Stimulated activated CD4-positive, alpha-beta T cell treated with anti-CD3 and anti-CD28 coated beads, Interleukin-12 subunit alpha, Interleukin-12 subunit beta, amount 100 ng/mL, for 4 hours (primary cell): ENCODE results near the gene PRDM7.
A peak's percentile ranks its signal among the peaks of the same experiment; 100 is the strongest.

ENCODE experiments used
- DNase-seq: peaks from one replicate; pipeline ENCODE4 v3.0.0-alpha.2; 2020

PRDM7 gene

GRCh38 chr16:90033387-90033786 is 43.7 kb downstream of the PRDM7 start:
- no peak for DNase-seq

DNA sequence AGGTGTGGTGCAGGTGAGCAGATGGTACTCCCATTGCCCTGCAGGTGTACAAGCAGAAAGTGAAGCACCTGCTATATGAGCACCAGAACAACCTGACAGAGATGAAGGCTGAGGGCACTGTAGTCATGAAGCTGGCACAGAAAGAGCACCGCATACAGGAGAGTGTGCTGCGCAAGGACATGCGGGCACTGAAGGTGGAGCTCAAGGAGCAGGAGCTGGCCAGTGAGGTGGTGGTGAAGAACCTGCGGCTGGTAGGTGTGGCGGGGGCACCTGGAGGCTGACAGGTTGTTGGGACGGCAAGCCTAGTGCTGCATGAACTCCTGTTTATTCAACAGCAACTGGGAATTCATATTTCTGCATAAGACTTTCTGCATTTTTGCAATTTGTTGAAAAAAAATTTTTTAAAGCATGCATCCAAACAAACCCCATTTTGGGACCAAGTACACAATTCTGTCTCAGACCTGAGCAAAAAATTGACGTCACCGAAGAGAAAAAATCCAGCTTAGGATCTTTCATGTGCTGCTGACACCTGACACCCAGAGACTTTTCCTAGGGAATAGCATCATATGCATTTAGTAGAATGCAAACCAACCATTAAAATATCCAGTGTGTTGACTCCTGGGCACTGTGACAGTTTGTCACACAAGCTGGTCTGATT is 44.3 kb downstream of the PRDM7 start:
- DNase-seq = no peak

GRCh38 chr16:90031931-90032673 is 45.0 kb downstream of the PRDM7 start:
- no peak for DNase-seq

GRCh38 chr16:90031186-90031930 is 45.8 kb downstream of the PRDM7 start:
- no peak for DNase-seq

DNA sequence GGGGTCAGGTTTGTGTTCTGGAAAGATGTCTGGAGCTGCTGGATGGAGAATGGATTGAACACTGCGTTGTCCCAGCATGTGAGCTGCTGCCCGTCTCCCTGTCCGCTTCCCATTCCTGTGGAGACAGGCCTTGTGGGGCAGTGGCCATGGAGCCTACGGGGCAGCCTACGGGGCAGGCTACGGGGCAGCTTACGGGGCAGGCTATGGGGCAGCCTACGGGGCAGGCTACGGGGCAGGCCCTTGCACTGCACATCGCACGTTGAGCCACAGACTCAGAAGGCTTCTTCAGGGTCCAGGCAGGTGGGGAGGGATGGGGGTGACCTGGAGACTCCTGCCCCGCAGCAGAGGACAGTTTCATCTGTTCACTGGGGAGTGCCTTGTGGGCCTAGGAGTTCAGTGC is 48.1 kb downstream of the PRDM7 start:
- DNase-seq = no peak

GRCh38 chr16:90027611-90028010 is 49.5 kb downstream of the PRDM7 start:
- DNase-seq = no peak

- no peak for DNase-seq
Observed at GRCh38 chr16:90026135-90026534, 51.0 kb downstream of the PRDM7 start.

GRCh38 chr16:90023078-90023447 is 54.1 kb downstream of the PRDM7 start:
- no peak for DNase-seq

GRCh38 chr16:90022209-90023077 is 54.7 kb downstream of the PRDM7 start:
- DNase-seq = peak; percentile 79

GRCh38 chr16:90020838-90021382 is 56.2 kb downstream of the PRDM7 start:
- DNase-seq = no peak

DNA sequence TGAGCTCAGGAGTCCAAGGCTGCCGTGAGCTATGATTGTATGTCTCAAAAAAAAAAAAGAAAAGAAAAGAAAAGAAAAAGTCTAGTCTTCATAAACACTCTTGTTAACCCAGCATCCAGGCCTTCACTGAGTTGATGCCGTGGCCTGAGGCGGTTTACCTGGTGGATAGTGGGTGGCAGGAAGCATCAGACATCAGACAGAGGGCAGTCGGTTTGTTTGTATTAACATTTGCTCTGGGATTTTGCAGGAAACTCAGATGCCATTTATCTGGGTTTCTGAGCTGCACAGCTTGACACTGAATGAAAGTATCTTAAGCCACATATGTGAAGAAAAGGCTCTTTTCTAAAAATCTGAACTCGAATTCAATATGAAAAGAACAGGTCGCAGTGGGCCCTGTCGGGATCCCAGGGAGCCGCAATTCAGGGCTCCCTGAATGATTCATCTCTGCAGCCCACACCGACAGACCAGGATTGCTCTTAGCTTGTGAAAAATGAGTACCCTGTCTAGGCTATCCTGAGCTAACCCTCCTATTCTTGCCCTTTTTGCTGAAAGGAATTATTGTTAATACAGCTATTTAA is 56.8 kb downstream of the PRDM7 start:
- no peak for DNase-seq

DNA sequence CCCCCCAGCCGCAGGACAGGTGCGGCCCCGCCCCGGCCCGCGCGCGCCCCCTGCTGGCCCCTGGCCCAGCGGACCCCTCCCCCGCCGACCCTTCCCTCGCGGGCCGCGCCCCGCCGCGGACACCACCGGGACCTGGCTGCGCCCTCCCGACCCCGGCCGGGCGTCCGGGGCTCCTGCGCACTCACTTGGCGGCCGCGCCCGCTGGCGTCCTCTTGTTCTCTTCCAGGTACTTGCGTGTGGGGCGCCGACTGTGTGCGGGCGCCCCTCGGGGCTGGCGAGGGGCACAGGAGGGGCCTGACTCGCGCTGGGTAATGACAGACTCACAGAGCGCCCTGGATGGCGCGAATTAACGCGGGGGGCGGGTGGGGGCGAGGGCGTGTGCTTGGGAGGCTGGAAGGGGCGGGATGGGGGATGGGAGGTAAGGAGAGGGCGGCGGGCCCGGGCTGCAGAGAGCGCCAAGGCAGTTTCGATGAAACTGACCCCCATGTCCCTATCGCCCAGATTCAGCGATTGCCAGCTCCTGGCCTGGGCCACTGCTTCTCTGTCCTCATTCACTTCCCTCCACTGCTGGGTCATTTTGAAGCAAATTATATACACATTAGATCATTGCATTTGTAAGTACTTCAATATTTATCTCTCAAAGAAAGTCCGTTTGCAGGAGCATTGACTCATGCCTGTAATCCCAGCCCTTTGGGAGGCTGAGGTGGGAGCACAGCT is 57.4 kb downstream of the PRDM7 start:
- DNase-seq = peak; percentile 61

DNA sequence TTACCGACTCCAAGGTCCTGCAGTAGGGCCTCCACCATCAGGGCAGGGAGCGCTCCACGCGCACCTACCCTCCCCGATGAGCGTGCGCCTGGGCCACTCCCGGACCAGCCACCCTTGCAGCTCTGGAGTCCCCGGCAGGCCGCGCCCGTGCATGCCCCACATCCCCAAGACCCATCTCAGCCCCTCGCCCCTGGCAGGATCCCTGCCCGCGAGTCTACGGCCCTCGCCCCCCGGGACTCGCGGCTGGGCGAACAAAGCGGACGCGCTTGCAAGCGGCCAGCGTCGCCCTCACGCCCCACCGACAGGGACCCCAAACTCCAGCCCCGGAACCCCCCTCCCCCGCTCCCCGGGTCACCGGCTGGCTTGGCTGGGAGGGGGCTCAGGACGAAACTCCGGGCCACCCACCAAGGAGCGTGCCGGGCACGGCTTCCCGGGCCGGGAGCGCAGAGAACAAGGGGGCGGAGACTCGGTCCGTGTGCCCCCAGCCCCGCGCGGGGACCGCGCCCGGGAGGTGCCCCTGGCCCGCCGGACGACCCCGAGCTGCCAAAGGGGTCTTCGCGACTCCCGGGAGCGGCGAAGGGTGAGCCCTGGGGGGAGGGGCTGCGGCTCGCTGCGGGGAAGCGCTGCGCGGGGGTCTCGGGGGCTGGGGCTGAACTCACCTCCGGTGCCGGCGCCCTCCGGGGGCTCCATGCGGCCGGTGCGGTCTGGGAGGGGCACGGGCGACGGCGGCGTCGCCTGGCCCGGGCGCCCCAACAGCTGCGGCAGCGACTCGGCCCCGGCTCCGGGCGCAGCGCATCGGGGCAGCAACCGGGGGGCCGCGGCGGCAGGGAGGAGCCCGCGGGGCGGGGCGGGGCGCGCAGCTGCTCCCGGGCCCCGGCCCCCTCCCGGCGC is 58.2 kb downstream of the PRDM7 start, which contains the start of gene DBNDD1:
Gene DBNDD1, minus strand, starts transcription at position 805 of the 891 bp plus-strand sequence. Its CDS starts 115 bp downstream, at position 690.
- DNase-seq = no peak

DNA sequence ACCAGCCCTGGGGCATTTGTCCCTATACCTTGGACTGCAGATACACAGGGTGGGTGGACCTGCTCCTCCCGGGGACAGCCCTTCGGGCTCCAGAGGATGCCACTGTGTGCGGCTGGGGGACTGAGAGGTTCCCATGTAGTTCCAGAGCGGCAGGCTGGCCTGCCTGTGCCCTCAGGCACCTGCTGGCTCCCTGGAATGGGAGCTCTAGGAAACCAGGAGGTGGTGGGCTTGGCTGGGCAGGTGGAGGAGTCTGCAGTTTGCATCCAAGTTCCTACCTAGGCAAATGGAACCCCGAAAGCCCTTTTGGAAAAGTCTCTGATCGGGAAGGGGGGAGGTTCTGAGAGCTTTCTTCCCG is 58.9 kb downstream of the PRDM7 start:
- DNase-seq = no peak

DNA sequence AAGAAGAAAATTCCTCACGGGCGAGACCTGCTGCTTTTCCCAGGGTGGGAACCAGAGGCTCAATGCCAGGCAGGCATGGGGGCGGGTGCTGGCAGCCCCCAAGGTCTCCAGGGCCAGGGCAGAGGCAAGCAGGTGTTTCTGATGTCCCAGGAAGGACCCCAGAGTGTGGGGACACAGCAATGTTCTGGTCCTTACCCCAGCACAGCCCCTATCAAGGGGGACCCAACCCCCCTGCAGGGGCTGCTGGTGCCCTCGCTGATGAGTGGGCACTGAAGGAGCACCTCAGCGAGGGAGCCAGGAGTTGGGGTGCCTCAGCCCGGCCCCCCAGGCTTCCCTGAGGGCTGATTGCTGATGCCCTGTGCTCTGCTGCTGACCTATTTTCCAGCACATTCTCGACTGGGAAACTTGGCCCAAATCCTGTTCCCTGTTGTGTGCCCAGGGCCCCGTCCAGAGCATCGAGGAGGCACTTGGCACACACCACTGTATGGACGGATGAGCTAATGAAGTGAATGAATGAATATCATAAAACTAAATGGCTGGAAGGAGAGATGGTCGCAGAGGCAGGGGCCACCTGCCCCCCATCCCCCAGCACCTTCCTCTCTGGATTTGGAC is 60.7 kb downstream of the PRDM7 start:
- no peak for DNase-seq

- DNase-seq = no peak
Observed at GRCh38 chr16:90015586-90016338, 61.4 kb downstream of the PRDM7 start.

GRCh38 chr16:90012991-90013745 is 64.0 kb downstream of the PRDM7 start:
- DNase-seq = no peak

GRCh38 chr16:90011908-90012501 is 65.1 kb downstream of the PRDM7 start:
- no peak for DNase-seq
